ENCODE data around the gene HCN1. TPM values are rescaled to one million over a fixed set of nuclear protein-coding genes. Genes with fewer than 3 reads are reported as not detected.

The HCN1 gene
- total and polyA plus RNA-seq, 2 of the 4 experiments (the other 2 are of a cell fraction) = not detected

DNA sequence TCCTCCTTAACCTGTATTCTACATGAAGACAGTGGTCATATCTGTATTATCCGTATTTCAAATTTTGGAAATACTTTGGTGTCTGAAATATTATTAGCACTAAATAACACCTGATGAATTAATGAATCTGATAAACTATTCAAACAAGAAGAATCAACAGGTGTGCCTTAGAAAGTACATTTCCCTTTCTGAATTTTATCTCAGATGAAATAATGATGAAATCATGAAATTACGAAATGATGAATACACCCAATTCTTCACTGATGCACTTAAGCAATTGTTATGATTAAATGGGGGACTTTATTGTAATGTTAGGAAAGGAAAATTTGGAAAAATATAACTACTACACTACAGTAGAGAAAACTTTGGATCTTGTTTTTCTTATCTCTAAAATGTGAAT lies 313.6 kb downstream of the HCN1 start:
- H3K36me3 ChIP-seq (ENCODE audit: control insufficient read depth, insufficient read depth, low read length) = no peaks in the 10 kb centered on the region
- no peaks in the 10 kb centered on the region for H3K27me3 ChIP-seq (ENCODE audit: control insufficient read depth, insufficient read depth, low read length)
- no peak overlapping the region for H3K4ac ChIP-seq (ENCODE audit: low read depth, low read length)
- no peak overlapping the region for H2AK5ac ChIP-seq (ENCODE audit: low read depth, low read length)
- no peak overlapping the region for H3K14ac ChIP-seq (replicated peaks; ENCODE audit: low read depth, low read length)
- no peaks in the 10 kb centered on the region for H3K4me1 ChIP-seq (ENCODE audit: control insufficient read depth, insufficient read depth, low read length)
- ATAC-seq (ENCODE audit: low read depth) = no peak
- H3K9me1 ChIP-seq (ENCODE audit: insufficient read depth, low read length) = no peaks in the 10 kb centered on the region
- no peak overlapping the region for H3K4me3 ChIP-seq (ENCODE audit: insufficient read depth, low read depth, low read length)
- no peak for DNase-seq
- no peak overlapping the region for H3K56ac ChIP-seq (ENCODE audit: extremely low read depth, insufficient read depth, low read length)
- H3K18ac ChIP-seq (ENCODE audit: low read depth, low read length) = no peak overlapping the region
- H2BK20ac ChIP-seq (ENCODE audit: low read depth, low read length) = no peak overlapping the region
- H4K20me1 ChIP-seq (ENCODE audit: insufficient read depth, low read length) = no peaks in the 10 kb centered on the region
- no peak overlapping the region for H2BK120ac ChIP-seq (ENCODE audit: low read depth, low read length)
- H4K5ac ChIP-seq (ENCODE audit: low read depth, low read length) = no peak overlapping the region
- dilution Hi-C loops (cut with HindIII; ENCODE audit: low sequenced_read_pairs, unreplicated experiment) = no loop called here
- no peak overlapping the region for H3K9ac ChIP-seq (ENCODE audit: low read depth, low read length)
- no peaks in the 10 kb centered on the region for H3K79me1 ChIP-seq (ENCODE audit: low read depth in 1 of 2, low read length in 2 of 2)
- H3K27ac ChIP-seq (ENCODE audit: insufficient read depth, low read length) = no peak overlapping the region
- POLR2A ChIA-PET (ENCODE audit: unreplicated experiment) = no interaction called here
- H4K8ac ChIP-seq (ENCODE audit: low read depth in 2 of 2, low read length in 2 of 2) = no peak overlapping the region
- no peak overlapping the region for H2BK15ac ChIP-seq (ENCODE audit: low read depth, low read length)
- no peak overlapping the region for H2AFZ ChIP-seq (replicated peaks; ENCODE audit: low read length, poor library complexity)
- TF ChIP-seq CEBPB (IDR thresholded peaks at IDR 0.05; ENCODE audit: low read depth, low read length) (no peak), MAZ (IDR thresholded peaks at IDR 0.05; ENCODE audit: borderline replicate concordance, low read depth, low read length) (no peak), SMC3 (IDR thresholded peaks at IDR 0.05; ENCODE audit: low read depth, low read length) (no peak), FOS (IDR thresholded peaks at IDR 0.05; ENCODE audit: low read depth, low read length) (no peak), CTCF (conservative IDR thresholded peaks at IDR 0.05; ENCODE audit: low read depth, low read length) (no peak), BHLHE40 (IDR thresholded peaks at IDR 0.05; ENCODE audit: low read depth, low read length) (no peak), RAD21 (IDR thresholded peaks at IDR 0.05; ENCODE audit: low read length) (no peak), MXI1 (IDR thresholded peaks at IDR 0.05; ENCODE audit: borderline replicate concordance, low read depth, low read length) (no peak), NFE2L2 (IDR thresholded peaks at IDR 0.05; ENCODE audit: low read depth, low read length) (no peak), CHD1 (IDR thresholded peaks at IDR 0.05; ENCODE audit: low read depth, low read length) (no peak), MAFK (IDR thresholded peaks at IDR 0.05; ENCODE audit: low read depth, low read length) (no peak), RFX5 (IDR thresholded peaks at IDR 0.05; ENCODE audit: low read depth, low read length) (no peak), POLR2A (IDR thresholded peaks at IDR 0.05; ENCODE audit: low read depth, low read length) (no peak)
- TF ChIP-seq, protein P1, sequence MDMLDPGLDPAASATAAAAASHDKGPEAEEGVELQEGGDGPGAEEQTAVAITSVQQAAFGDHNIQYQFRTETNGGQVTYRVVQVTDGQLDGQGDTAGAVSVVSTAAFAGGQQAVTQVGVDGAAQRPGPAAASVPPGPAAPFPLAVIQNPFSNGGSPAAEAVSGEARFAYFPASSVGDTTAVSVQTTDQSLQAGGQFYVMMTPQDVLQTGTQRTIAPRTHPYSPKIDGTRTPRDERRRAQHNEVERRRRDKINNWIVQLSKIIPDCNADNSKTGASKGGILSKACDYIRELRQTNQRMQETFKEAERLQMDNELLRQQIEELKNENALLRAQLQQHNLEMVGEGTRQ (IDR thresholded peaks at IDR 0.05; ENCODE audit: low read depth, low read length) = no peak
- CTCF ChIA-PET = no interaction called here
- no peak overlapping the region for H3K4me2 ChIP-seq (ENCODE audit: low read depth, low read length)
- H3K23ac ChIP-seq (ENCODE audit: low read depth, low read length) = no peak overlapping the region
- no CpG with 5 or more reads among the region's 2 CpGs for WGBS, 2 experiments (ENCODE audit: extremely low coverage in 2 of 2, insufficient read length in 1 of 2)
- no TSS peak for BruUV-seq (replicated peaks)
- no peak overlapping the region for H4K91ac ChIP-seq (ENCODE audit: insufficient read depth, low read depth, low read length)
- H2BK5ac ChIP-seq (ENCODE audit: low read depth, low read length, poor library complexity, severe bottlenecking) = no peak overlapping the region
- in situ Hi-C loops (cut with MboI; ENCODE audit: low sequenced_read_pairs) = no loop called here
- H3K9me3 ChIP-seq (ENCODE audit: control insufficient read depth, insufficient read depth, low read length) = no peaks in the 10 kb centered on the region
- intact Hi-C loops (cut with micrococcal nuclease) = no loop called here
- no peak overlapping the region for H2AK9ac ChIP-seq (replicated peaks; ENCODE audit: low read depth, low read length, poor library complexity)

Measured in IMR-90 (cell line).